ENCODE results near the gene VSIR. TPM values are rescaled to one million over a fixed set of nuclear protein-coding genes. Genes with fewer than 3 reads are reported as not detected.

Gene VSIR
- total RNA-seq, 1 donor from 2014 or later: not detected

- no peaks in the 10 kb centered on the region for H3K9me3 ChIP-seq (ENCODE audit: low read depth)
- no peak overlapping the region for H2AFZ ChIP-seq (replicated peaks)
- no peaks in the 10 kb centered on the region for H4K20me1 ChIP-seq (ENCODE audit: low read depth)
- Mint-ChIP-seq H3K27ac (peak overlapping the region; percentile 60), H3K36me3 (no peaks in the 10 kb centered on the region), H3K27me3 (ENCODE audit: insufficient read depth, low read depth) (peaks cover 12% of the 10 kb centered on the region), H3K9me3 (no peaks in the 10 kb centered on the region), H3K4me3 (no peak overlapping the region), H3K4me1 (peaks cover 18% of the 10 kb centered on the region)
- TF ChIP-seq CTCF (IDR thresholded peaks at IDR 0.05) (no peak), EZH2phosphoT487 (IDR thresholded peaks at IDR 0.05) (no peak), EZH2 (IDR thresholded peaks at IDR 0.05) (no peak)
- no peaks in the 10 kb centered on the region for H3K36me3 ChIP-seq
- H3K4me3 ChIP-seq: no peak overlapping the region
- no peak overlapping the region for H3K27ac ChIP-seq
- no peak for DNase-seq (ENCODE audit: low spot score)
- no peaks in the 10 kb centered on the region for H3K79me2 ChIP-seq (ENCODE audit: low read depth)
- peaks cover 4% of the 10 kb centered on the region for H3K4me1 ChIP-seq
- no peak overlapping the region for H3K9ac ChIP-seq
- H3F3A ChIP-seq (ENCODE audit: low read depth): no peaks in the 10 kb centered on the region
- H3K27me3 ChIP-seq: peaks cover 8% of the 10 kb centered on the region
- H3K4me2 ChIP-seq: no peak overlapping the region
Observed at GRCh38 chr10:71765906-71766716, 7.2 kb downstream of the VSIR start.

GRCh38 chr10:71765176-71765904, 8.0 kb downstream of the VSIR start:
- no peak overlapping the region for H3K4me3 ChIP-seq
- Mint-ChIP-seq H3K27me3 (ENCODE audit: insufficient read depth, low read depth) (peaks cover 12% of the 10 kb centered on the region), H3K36me3 (no peaks in the 10 kb centered on the region), H3K4me3 (no peak overlapping the region), H3K4me1 (peaks cover 18% of the 10 kb centered on the region), H3K9me3 (no peaks in the 10 kb centered on the region), H3K27ac (peak overlapping the region; percentile 29)
- no peaks in the 10 kb centered on the region for H4K20me1 ChIP-seq (ENCODE audit: low read depth)
- H3K9ac ChIP-seq: no peak overlapping the region
- no peak overlapping the region for H3K27ac ChIP-seq
- no peak overlapping the region for H2AFZ ChIP-seq (replicated peaks)
- H3K4me2 ChIP-seq: no peak overlapping the region
- H3K9me3 ChIP-seq (ENCODE audit: low read depth): no peaks in the 10 kb centered on the region
- H3K27me3 ChIP-seq: peaks cover under 1% of the 10 kb centered on the region
- DNase-seq (ENCODE audit: low spot score): no peak
- TF ChIP-seq EZH2phosphoT487 (IDR thresholded peaks at IDR 0.05) (no peak), EZH2 (IDR thresholded peaks at IDR 0.05) (no peak), CTCF (IDR thresholded peaks at IDR 0.05) (no peak)
- no peaks in the 10 kb centered on the region for H3F3A ChIP-seq (ENCODE audit: low read depth)
- H3K79me2 ChIP-seq (ENCODE audit: low read depth): no peaks in the 10 kb centered on the region
- peaks cover 4% of the 10 kb centered on the region for H3K4me1 ChIP-seq
- no peaks in the 10 kb centered on the region for H3K36me3 ChIP-seq

GRCh38 chr10:71763352-71764127, 9.8 kb downstream of the VSIR start:
- no peaks in the 10 kb centered on the region for H3F3A ChIP-seq (ENCODE audit: low read depth)
- no peaks in the 10 kb centered on the region for H3K27me3 ChIP-seq
- no peak overlapping the region for H3K4me2 ChIP-seq
- no peaks in the 10 kb centered on the region for H3K36me3 ChIP-seq
- peaks cover 11% of the 10 kb centered on the region for H3K27me3 Mint-ChIP-seq (ENCODE audit: insufficient read depth, low read depth)
- DNase-seq (ENCODE audit: low spot score): no peak
- H3K4me3 ChIP-seq: no peak overlapping the region
- H3K9me3 Mint-ChIP-seq: no peaks in the 10 kb centered on the region
- H3K4me1 ChIP-seq: peaks cover 4% of the 10 kb centered on the region
- H3K27ac Mint-ChIP-seq: no peak overlapping the region
- H2AFZ ChIP-seq (replicated peaks): no peak overlapping the region
- no peak overlapping the region for H3K9ac ChIP-seq
- no peaks in the 10 kb centered on the region for H3K9me3 ChIP-seq (ENCODE audit: low read depth)
- H3K4me3 Mint-ChIP-seq: no peak overlapping the region
- no peaks in the 10 kb centered on the region for H3K79me2 ChIP-seq (ENCODE audit: low read depth)
- no peak for TF ChIP-seq CTCF (IDR thresholded peaks at IDR 0.05)
- no peak overlapping the region for H3K27ac ChIP-seq
- peaks cover 18% of the 10 kb centered on the region for H3K4me1 Mint-ChIP-seq
- H4K20me1 ChIP-seq (ENCODE audit: low read depth): no peaks in the 10 kb centered on the region
- H3K36me3 Mint-ChIP-seq: no peaks in the 10 kb centered on the region

Measured in neural progenitor cell (in vitro differentiated cells).